HG03066 (cell line): Measurements from ENCODE around the gene GGTLC2.
"Not testable (repeated sequence)": the region's sequence is repeated elsewhere in the genome, so short reads cannot be mapped to it uniquely, and the experiment has no call there.

Experiments
- ATAC-seq: cut with Tn5 transposase; IDR thresholded peaks from one replicate; pipeline ENCODE4 v1.9.1; 2021; ENCODE audit warnings: low read depth; ENCODE audit not compliant: unreplicated experiment

Gene GGTLC2

DNA sequence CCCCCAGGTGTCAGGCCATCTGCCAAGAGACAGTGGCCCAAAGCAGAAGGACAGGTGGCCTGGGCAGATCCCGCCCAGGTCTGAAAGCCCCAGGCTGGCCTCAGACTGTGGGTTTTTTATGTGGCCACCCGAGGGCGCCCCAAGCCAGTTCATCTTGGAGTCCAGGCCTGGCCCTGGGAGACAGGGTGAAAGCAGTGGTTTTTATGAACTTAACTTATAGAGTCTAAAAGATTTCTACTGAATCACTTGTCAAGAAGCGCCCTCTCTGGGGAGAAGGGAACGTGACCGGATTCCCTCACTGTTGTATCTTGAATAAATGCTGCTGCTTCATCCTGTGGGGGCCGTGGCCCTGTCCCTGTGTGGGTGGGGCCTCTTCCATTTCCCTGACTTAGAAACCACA is 8.2 kb upstream of the GGTLC2 start:
- ATAC-seq: not testable (repeated sequence)

DNA sequence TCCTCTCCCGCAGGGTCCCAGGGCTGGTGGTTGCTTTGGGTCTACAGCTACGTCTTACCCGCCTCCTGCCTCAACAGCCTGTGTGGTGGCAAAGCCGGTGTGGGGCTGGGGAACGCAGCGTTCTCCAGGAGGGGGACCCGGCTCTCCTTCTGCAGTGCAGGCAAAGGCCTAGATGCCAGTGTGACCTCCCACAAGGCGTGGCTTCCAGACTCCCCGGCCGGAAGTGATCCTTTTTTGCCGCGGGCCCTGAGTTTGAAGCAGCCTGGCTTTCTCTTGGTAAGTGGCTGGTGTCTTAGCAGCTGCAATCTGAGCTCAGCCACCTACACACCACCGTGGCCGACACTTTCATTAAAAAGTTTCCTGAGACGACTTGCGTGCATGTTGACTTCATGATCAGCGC is 6.1 kb upstream of the GGTLC2 start:
- not testable (repeated sequence) for ATAC-seq

DNA sequence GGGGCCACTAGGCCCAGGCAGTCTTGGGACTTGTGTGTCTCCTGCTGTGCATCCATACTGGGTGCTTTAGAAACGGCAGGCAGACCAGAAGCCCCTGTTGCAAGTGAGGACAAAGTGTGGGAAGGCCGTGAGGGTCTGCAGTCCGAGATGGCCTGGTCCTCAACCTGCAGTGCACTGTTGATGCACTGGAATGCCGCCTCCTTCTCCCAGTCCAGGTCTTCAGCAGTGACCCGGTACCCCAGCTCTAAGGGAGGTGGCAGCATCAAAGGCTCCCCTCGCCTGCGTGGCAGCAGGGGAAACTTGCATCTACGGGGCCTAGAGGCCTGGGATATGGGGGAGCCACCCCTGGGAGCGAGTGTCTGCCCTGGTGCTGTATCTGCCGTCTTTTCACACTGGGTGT is 2.2 kb upstream of the GGTLC2 start:
- not testable (repeated sequence) for ATAC-seq

DNA sequence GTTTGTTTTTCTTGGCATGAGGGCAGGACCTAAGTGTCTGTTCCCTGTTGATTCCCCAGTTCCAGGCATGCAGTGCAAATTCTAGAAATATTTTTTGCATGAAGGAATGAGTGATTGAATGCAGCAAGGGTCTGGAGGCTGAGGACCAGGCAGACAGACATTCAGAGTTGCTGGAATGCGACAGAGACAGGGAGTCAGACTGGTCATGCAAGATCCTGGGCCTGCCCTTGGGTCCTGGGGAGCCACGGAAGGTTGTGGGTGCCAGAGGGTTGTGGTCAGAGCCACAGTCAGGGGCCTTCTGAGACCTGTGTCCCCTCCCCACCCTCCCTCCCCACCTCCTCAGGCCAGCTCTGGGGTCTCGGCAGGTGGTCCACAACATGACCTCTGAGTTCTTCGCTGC is 1.6 kb downstream of the GGTLC2 start:
- ATAC-seq: not testable (repeated sequence)

DNA sequence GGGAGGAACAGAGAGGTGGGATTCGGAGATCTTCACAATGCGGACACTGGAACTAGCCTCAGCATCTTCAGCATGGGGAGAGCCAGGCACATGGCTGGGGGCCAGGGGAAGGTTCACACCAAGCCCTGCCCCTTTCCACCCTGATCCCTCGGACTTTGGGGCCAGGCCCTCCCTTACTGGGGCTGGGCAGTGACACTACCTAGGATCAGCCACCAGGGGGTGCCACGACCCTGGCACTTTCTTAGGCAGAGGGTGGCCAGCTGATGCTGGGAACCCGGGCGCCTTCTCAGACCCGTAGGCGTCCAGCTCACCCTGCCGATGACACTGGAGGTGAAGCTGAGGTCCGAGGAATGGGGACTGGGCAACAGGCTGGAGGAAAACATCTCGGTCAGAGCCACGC is 3.5 kb downstream of the GGTLC2 start:
- ATAC-seq: not testable (repeated sequence)

DNA sequence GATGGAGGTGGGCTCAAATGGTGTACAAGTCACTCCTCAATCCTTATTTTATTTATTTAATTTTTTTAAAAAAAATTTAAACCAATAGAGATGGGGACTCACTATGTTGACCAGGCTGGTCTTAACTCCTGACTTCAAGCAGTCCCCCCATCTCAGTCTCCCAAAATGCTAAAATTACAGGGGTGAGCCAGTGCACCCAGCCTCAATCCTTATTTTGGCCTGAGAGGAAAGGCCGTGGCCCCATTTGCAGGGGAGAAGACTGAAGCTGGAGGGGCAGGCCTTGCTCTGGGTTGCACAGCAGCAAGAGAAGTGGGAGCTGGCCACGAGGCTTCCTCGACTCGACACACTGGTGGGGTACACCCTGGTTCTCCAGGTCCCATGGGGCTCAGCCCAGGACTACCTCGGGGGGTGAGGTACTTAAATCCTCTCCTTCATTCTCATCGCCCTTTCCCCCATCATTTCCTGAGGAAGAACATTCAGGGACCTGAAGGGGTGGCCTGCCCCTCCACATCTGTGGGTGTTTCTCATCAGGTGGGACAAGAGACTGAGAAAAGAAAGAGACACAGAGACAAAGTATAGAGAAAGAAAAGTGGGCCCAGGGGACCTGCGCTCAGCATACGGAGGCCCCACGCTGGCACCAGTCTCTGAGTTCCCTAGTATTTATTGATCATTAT is 4.6 kb downstream of the GGTLC2 start:
- ATAC-seq: not testable (repeated sequence)

DNA sequence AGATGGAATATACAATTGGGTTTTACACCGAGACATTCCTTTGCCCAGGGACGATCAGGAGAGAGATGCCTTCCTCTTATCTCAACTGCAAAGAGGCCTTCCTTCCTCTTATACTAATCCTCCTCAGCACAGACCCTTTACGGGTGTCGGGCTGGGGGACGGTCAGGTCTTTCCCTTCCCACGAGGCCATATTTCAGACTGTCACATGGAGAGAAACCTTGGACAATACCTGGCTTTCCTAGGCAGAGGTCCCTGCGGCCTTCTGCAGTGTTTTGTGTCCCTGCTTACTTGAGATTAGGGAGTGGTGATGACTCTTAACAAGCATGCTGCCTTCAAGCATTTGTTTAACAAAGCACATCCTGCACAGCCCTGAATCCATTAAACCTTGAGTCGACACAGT is 5.3 kb downstream of the GGTLC2 start:
- ATAC-seq: not testable (repeated sequence)

DNA sequence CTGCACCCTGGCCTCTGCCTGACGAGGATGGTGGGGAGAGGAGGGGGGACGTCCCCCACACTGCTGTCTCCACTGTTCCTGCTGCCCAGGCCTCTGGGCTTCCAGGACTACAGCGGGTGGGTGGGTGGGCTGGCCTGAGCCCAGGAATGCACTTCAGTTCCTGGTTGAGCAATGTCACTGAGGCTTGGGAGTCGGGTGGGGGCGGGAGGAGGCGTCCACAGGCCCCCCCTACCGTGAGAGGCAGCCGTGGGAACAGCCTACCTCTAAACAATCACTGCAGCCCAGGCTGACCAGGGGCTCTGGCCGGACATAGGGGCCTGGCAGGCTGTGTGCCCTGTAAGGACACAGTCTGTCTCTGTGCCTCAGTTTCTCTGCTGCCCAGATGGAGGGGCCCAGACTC is 6.0 kb downstream of the GGTLC2 start:
- not testable (repeated sequence) for ATAC-seq

DNA sequence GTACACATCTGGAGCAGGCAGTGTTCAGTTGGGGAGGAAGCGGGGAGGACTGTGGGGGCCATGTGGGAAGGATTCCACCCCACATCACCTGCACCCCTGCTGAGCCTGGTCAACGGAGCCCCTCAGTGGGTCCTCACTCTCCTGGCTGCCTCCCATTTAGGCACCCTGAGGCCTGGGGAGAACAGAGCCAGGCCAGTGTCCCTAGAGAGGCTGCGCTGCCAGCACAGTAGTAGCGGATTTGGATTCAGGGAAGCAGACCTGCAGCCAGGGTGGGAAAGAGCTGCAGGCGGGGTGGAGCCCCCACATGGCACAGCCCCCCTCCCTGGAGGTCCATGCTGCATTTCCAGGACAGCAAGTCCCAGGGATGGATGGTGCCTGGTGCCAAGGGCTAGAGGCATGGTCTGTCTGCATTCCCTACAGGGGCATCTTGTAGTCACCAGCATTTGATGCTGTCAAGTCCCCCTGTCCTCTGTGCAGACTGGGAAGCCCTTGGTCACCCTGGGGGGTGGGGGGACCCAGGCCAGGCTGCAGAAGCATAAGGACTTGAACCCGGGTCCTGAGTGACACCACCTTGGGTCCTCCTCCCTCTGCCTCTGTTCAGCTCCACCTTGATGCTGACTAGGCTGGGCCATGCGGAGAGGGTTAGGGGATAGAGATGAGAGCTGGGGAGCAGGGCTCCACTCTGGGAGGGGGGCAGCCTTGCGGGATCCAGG is 6.5 kb downstream of the GGTLC2 start:
- not testable (repeated sequence) for ATAC-seq

DNA sequence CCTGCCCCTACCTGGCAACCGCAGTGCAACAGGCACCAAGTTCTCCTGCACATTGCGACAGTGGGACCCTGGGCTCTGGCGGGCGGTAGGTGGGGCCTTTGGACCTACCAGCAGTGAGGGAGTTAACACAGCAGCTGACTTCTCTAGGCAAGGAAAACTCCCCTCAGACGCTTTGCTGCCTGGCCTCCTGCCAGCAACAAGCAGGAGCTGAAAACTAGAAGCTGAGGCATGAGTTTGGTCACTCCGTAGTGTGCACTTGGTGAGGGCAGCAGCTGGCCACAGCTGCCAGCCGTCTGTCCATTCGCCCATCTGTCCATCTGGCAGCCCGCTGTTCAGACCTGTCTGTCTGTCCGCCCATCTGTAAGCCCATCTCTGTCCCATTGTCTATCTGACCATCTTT is 7.2 kb downstream of the GGTLC2 start:
- ATAC-seq: not testable (repeated sequence)

DNA sequence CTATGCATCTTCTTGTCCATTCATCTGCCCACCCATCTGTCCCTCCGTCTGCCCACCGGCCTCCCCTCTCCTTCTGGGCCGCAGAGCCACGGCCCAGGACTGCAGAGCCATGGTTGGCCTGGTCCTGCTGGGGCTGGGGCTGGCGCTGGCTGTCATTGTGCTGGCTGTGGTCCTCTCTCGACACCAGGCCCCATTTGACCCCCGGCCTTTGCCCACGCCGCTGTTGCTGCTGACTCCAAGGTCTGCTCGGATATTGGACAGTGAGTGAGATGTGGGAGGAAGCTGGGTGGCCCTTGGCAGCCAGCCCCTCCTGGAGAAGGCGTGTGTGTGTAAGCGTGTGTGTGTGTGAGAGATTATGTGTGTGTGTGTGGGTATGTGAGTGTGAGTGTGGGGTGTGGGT is 7.7 kb downstream of the GGTLC2 start:
- ATAC-seq: not testable (repeated sequence)

DNA sequence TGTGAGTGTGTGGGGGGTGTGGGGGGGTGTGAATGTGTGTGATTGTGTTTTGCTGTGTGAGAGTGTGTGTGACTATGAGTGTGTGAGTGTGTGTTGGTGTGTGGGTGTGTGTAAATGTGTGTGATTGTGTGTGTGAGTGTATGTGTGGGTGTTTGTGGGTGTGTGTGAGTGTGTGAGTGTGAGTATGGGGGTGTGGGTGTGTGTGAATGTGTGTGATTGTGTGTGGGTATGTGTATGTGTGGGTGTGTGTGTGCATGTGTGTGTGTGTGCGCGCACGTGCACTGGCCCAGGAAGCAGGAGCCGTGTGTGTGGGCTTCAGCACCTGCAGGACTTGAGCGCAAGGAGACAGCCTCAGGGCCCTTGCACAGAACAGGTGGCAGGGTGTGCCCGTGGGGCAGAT is 8.2 kb downstream of the GGTLC2 start:
- ATAC-seq: not testable (repeated sequence)

DNA sequence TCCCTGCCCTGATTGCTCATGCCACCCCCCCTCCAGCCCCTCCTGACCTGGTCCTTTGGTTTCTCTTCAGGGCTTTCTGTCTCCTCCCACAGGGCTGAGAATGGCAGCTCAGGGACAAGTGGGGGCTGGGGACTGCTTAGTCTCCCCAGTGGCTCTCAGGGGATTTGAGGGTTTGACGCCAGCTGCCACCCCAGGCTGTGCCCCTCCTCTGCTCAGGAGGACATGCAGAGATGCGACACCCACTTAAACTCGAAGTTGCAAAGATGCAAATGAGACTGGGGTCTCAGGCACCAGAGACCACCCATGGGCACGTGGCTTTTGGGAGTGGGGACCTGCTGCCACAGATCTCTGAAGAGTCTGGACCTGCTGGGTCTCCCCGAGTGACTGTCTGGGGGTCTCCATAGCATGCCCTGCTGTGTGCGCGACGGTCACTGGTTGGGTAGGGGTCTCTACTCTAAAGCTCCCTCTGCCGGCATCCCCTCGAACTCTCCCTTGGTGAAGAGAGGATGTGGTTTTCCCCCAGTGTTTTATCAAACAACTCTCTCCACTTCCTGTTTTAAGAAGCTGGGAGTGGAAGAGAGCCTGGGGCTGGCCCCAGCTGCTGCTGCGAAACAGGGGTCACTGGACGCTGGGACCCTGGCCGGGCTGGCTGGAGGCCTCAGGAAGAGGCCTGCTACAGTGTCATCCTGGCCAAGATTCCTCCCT is 9.4 kb downstream of the GGTLC2 start:
- ATAC-seq: not testable (repeated sequence)

DNA sequence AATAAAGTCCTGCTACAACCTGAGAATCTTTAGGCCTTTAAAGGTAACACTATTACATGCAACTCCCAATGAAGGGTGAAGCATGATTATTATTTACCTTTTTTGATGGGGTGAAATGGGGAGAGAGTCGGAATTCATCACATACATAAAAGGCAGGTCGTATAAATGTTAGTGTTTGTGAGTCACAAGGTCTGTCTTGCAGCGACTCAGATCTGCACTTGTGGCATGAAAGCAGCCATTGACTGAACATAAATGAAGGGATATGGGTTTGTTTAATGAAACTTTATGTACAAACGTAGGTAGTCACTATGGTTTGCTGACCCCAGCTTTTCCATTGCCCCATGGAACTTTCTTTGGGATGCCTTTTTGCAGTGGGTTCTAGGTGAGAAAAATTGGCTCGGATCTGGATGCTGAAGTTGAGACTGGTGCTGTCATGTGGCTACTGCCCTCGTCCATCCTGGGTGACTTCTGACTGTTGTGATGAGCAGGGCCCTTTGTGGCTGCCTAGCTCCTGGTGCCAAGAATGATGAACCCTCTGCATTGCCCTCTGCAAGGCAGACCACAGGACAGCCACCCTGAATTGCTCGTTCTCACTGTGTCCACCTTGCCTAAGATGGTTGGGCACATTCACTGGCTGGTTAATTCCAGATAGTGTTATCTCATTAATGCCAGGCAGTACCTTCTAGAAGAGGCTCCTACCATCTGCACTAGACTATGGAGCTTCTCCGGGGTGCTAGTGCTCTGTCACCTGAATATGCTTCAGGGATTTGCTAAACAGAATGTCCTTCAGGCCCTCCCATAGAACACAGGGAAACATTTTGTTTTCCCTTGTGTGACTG is 11.3 kb downstream of the GGTLC2 start:
- ATAC-seq: no peak

DNA sequence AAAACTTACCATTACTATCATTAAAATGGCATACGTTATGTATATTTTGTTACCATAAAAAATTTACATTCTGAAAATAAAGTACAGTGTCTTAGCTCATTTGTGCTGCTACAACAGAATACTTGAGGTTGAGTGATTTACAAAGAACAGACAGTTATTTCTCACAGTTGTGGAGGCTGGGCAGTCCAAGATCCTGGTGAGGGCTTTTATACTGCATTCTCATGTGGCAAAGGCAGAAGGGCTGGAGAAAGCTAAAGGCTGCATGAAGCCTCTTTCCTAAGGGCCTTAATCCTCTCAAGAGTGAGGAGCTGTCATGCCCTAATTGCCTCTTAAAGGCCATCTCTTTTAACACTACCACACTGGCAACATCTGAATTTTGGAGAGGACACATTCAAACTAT is 13.3 kb downstream of the GGTLC2 start:
- no peak for ATAC-seq

DNA sequence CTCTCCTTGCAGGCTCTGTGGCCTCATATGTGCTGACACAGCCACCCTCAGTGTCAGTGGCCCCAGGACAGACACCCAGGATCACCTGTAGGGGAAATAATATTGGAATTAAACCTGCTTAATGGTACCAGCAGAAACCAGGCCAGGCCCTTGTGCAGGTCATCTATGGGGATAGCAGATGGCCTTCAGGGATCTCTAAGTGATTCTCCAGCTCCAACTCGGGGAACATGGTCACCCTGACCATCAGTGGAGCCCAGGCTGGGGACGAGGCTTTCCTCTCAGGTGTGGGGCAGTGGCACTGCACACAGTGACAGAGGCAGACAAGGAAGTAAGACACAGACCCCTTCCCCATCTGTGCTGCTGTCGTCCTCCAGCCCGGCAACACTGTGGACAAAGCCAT is 16.9 kb downstream of the GGTLC2 start:
- no peak for ATAC-seq

DNA sequence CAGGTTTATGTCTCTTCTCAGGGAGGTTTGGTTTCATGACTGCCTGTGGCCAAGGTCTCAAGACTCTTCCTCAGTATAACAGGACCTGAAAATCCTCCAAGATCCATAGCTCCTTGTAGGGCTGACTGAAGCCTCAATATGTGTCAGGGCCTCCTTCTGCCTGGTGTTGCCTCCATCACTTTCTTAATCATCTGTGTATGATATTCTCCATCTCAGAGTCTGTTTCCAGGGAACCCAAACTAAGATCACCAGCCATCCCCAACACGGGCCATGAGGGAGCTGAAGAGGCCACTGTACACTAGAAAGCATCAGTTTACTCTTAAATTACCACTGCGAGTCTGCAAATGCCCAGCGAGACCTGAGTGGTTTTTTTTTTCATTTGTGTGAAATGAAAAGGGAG is 17.7 kb downstream of the GGTLC2 start:
- ATAC-seq: no peak

DNA sequence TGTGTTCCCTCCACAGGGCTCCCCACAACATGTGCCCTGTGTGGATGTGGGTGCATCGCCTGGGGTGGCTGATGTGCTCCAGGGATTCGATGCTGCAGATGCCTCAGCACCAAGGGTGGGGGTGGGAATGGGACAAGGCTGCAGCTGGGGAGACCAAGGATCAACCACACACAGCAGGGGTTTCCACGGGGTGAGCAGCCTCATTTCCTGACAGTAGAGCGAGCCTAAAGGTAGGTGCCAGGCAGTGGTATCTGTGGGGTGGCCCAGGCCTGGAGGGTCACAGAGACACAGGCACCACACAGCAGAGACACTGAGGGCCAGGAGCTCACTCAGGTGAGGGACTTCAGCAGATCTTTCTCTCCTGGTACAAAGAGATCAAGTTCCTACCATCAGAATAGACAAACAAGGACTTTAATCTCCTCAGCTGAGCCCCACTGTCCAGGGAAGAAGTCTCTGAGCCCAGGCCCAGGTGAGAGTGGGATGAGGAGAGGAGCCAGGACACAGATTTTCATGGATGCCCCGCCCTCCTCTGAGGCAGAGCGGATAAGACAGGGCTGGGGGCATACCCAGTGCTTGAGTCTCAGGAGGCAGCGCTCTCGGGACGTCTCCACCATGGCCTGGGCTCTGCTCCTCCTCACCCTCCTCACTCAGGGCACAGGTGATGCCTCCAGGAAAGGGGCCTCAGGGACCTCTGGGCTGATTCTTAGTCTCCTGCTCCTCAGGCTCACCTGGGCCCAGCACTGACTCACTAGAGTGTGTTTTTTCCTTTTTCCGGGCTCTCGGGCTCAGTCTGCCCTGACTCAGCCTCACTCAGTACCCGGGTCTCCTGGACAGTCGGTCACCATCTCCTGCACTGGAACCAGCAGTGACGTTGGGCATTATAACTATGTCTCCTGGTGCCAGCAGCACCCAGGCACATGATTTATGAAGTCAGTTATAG is 19.7 kb downstream of the GGTLC2 start:
- ATAC-seq: no peak

DNA sequence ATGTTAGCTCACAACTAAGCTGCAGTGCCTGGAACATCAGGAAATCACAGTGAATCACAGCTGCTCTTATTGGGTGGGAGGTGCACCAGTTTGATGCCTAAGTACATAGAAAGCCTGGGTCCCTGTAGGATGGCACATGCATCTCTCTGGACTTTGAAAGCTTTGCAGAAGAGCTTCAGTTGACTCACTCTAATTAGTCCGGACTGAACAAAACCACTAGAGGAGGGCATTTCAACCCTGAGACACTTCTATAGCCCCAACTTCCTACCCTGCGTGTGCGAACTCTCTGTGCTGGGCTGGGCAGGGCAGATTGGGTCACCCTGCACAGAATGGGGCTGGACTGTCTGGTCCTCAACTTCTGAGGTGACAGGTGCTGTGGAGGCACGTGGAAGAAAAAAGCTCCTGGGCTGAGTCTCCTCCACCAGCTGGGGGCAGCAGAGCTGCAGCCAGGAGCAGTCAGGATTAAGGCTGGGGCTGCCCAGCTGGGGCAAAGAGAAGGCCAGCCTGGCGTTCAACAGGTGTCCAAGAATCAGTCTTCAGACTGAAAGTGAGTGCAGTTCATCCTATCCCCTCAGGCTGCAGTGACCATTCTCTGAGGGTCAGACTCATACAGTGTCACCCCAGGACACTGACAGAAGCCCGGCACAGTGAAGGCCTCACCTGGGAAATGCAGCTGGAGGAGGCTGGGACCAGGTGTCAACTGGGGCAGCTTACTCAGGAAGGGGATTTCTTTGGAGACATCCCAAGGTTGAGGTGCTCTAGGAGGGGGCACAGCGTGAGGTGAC is 22.1 kb downstream of the GGTLC2 start:
- ATAC-seq: no peak
